NCI-H1417 treated with DMSO at 0.1 percent for 48 hours (cell line): Measurements from ENCODE around the gene RNU1-4.
"Not testable (repeated sequence)": the region's sequence is repeated elsewhere in the genome, so short reads cannot be mapped to it uniquely, and the experiment has no call there.

Experiments used
- DNase-seq: peaks from one replicate; lab custom pipeline; 2025; lab: John Stamatoyannopoulos, UW

Gene RNU1-4

GRCh38 chr1:16708704-16709103 lies 31.6 kb upstream of the RNU1-4 start:
- not testable (repeated sequence) for DNase-seq

- not testable (repeated sequence) for DNase-seq
These were observed 30.6 kb upstream of the RNU1-4 start for GRCh38 chr1:16709659-16710087.

GRCh38 chr1:16710618-16711017 lies 29.7 kb upstream of the RNU1-4 start:
- not testable (repeated sequence) for DNase-seq

DNA sequence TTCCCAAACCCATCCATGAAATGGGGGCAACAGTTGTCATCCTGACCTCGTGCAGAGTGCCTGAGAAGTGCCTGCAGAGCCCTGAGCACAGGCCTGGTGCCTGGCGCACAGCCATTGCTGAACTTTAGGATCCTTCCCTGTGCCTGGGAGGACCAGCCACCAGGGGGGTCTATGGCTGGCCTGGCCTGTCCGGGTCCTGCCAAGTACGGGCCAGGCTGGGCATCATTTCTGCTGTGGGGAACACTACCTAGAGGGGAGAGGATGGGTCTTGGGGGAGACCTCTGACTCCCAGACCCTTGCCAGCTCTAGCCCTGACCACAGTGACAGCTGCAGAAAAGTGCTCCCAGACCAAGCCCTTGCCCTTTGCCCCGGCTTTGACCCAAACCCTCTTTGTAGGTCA lies 28.2 kb upstream of the RNU1-4 start:
- not testable (repeated sequence) for DNase-seq

- DNase-seq: not testable (repeated sequence)
These were observed 27.7 kb upstream of the RNU1-4 start for GRCh38 chr1:16712582-16712981.

DNA sequence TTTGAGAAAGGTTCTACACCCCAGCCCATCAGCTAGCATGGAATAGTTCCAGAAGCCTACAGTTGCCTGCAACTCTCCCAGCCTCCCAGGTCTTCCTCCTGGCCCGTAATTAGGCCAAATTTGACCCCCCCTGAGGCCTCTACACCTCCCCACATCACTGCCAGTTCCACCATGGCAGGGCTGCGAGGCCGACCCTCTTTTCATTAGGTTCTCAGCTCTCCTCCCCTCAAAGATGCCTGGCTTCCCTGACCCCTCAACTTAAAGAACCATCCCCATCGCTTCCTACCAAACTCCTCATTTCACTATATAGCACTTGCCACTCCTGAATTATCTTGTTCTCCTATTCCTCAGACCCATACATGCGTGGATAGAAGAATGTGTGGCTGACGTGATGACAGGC lies 27.3 kb upstream of the RNU1-4 start:
- DNase-seq: not testable (repeated sequence)

DNA sequence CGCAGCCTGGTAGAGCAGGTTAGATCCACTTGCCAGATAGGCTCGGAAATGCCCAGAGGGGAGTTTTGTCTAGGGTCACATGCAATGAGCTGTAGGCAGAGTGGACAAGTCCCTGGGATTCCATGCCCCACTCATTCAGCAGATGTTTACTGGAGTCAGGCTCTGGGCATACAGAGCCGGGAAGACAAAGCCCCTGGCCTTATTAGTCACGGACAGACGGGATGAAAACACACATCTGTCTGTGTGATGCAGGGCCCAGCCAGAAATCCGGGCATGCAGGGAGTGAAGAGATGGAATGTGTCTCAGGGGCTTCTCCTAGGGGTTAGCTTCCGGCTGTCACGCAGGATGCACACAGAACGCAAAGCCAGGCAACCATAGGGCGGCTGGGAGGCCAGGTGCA lies 26.8 kb upstream of the RNU1-4 start:
- DNase-seq: not testable (repeated sequence)

DNA sequence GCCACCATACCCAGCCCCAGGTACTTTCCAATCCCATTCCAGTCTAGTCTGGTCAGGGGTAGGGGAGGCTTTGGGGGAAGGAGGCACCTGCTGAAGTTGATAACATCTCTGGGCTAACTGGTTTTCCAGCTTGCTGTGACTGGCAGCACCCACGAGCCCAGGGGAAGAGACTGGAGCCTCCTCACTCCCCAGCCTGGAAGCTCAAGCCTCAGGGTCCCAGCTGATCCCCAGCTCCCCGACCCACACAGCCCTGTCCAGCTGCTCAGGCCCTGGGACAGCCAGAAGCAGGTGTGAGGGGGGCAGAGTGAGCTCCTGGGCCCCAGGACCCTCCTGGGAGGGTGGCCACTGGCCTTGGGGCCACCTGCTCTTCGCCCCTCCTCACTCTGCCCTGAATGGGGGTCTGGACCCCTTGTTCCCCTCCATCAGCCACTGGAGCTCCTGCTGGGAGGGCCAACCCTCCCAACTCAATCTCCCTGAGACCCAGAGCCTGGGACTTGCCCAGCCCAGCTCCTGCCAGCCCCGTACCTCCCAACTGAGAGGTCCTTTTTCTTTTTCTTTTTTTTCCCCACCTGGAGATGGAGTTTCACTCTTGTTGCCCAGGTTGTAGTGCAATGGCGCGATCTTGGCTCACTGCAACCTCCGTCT lies 23.5 kb upstream of the RNU1-4 start:
- no peak for DNase-seq

DNA sequence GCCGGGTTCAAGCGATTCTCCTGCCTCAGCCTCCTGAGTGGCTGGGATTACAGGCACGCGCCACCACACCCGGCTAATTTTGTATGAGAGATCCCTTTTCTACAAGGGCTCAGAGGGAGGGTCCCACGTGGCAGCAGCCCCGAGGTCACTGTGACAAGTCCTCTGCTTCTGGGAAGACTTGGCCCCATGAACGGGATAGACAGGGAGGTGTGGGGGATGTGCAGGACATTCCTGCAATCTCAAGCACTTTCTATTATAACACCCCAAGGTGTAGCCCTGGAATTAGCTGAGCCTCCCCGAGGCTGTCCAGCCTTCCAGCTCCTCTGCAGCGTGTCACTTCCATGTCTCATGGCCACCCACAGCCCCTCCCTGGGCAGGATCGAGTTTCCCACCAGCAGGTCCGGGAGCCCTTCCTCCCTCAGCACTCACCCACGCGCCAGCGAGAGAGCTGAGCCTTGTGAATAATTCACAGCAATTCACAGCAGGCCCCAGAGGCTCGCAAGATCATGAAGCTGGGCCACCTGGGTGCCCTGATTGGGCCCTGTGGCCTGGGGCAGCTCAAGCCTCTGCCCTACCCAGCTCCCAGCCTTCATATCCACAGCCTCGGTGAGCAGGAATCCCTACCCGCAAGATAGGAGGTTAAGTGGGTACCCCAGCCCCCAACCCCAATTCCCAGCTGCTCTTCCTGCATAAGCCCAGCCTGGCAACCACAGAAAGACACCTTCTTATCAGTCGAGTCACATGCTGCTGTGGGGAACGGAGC lies 22.8 kb upstream of the RNU1-4 start:
- no peak for DNase-seq

DNA sequence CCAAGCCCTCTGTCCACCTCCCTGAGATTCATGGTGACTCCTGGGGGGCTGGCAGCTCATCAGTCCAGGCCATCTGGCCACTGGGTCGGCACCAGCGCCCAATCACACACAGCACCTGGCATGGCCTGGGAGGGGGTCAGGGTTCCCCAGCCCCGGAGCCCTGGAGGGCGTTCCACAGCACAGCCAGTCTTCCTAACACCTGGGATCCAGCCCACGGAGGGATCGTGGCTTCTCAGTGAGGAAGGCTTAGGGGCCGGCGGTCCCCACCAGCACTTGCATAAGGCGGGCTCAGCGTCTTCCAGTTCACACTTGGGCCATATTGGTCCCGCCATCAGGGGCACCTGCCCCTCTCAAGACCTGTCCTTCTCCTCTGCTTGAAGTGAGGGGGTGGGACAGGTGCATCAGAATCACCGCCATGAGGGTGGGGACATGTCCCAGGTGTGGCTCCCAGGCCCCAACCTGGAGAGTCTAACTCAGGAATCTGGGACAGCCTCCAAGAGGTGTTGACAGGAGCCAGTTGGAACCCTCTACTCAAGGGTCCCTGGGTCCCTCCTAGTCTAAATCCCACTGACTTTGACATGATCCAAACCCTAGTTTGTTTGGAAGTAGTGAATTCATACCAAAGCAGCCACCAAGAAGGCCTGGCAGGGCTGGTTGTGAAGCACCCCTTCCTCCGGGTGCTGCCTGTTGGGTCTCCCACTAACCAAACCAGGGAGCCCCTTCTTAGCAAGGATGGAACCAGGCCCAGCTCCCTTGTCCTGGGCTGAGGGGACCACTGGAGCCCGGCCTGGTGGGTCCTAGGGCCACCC lies 22.0 kb upstream of the RNU1-4 start:
- DNase-seq: not testable (repeated sequence)

GRCh38 chr1:16718908-16719533 lies 21.3 kb upstream of the RNU1-4 start:
- no peak for DNase-seq

- DNase-seq: no peak
These were observed 20.6 kb upstream of the RNU1-4 start for GRCh38 chr1:16719571-16720350.

DNA sequence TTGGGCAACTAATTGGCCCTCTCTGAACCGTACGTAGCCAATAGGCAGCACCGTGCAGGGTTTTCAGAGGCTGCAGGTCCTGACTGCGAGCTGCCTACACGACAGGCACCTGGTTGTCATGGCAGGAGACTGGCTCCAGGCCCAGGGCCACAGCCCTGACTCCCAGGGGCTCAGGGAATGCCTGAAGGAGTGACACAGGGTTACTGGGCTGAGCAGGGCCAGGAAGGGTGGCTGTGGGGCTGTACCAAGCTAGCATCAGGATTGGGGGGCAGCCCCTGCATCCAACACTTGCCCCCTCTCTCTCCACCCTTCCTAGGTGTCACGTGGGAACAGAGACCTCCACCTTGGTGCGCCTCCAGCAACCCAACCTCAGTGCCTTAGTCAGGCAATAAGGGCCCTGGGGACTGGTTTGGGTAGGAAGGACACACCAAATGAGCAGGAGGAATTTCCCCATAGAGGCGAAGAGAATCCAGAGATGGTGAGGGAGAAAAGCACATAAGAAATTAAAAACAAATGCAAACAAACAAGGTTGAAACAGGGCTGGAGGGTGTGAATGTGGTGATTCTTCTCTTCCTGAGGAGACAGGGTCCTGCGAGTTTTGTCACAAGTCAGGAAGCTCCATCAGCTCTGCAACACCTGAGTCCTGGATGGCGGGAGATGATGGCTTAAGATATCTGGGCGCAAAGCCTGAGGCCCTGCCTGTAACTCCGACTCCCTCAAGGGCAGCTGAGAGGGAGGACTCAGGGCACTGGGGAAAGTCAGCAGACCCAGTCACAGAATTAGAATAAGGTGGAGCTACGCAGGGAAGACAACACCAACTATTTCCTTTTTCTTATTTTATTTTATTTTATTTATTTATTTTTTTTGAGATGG lies 19.7 kb upstream of the RNU1-4 start:
- DNase-seq: no peak

DNA sequence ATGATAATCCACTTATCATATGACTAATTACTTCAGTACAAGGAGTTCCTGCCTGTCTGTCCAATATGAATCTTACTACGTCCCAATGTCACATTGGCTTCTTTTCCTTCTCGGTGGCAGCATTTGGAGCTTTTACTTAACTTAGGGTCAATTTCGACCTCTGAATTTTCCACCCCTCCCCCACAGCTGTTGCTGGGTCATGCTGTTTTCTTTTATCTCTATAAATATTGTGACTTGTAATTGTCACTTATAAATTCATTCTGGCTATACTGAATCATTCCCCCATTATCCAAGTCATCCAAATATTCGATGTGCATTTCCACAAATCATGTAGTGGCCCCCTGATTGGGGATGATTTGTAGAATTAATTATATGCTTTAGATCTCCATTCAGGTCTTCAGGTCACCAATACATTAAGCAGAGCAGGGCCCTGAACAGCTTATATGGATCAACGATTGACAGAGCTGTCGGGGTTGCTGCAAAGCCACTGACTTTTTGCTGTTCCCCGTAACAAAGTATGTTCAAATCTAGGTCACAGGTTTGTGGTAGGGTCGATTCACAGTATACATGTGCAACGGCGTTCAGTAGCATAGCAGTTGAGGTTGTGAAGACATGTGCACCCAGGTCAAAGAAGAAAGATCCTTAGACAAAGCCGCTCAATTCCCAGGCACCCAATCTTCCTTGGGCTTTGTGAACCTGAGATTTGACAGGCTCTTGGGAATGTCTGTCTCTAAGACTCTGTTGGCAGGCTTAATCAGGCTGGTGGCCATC lies 18.3 kb upstream of the RNU1-4 start:
- DNase-seq: no peak

DNA sequence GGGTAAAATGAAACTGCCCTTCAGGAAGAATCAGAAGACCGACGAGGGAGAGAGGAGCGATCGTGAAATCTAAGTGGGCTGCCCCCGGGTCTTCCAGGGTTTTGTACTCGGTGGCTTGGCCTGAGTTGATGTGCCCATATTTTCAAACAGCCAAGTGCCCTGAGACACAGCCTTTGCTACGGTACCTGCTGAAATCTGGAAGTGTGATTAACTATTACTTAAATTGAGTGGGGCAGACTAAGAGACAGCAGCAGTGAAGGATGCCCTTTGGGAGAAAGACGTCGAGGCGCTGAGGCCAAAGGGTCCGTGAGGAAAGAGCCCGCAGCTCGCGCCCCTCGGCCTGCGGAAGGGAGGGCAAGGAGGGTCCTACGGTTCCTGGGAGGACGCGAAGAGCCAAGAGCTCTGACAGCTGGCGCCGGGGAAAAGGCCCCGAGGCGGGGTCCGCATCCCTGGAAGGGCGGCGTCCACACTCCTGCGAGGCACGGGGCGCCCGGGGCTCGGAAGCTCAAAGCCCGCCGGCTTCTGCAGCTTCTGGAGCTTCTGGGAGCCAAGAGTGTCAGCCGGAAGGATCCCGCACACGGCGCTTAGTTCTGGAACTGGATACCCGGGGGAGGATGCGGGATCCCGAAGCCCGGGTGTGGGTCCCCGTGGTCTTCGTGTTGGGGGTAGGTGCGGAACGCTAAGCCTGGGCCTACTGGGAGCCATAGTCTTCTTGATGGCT lies 15.4 kb upstream of the RNU1-4 start:
- no peak for DNase-seq

- DNase-seq: not testable (repeated sequence)
These were observed 14.7 kb upstream of the RNU1-4 start for GRCh38 chr1:16725439-16726245.

GRCh38 chr1:16727190-16728111 lies 12.9 kb upstream of the RNU1-4 start:
- DNase-seq: no peak
